ENCODE measurements around the gene UBE2D2.

DNA sequence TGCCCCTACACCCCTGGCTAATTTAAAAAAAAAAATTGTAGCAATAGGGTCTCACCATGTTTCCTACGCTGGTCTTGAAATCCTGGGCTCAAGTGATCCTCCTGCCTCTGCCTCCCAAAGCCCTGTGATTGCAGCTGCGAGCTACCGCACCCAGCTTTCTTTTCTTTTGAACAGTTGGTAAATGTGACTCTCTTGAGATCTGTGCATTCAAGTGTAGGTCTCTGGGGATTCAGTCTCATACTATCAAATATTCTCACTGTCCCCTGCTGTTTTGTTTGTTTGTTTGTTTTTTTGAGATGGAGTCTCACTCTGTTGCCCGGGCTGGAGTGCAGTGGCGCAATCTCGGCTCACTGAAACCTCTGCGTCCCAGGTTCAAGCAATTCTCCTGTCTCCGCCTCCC lies 44.7 kb downstream of the UBE2D2 start:
- TF ChIP-seq NBN (conservative IDR thresholded peaks at IDR 0.05) (no peak), BHLHE40 (IDR thresholded peaks at IDR 0.05; ENCODE audit: low read length) (no peak), HOXA3 (CRISPR knock-in tag; IDR thresholded peaks at IDR 0.05) (no peak), ZBTB20 (CRISPR knock-in tag; IDR thresholded peaks at IDR 0.05; ENCODE audit: borderline replicate concordance, low read depth) (no peak)
- TF ChIP-seq, protein P1, sequence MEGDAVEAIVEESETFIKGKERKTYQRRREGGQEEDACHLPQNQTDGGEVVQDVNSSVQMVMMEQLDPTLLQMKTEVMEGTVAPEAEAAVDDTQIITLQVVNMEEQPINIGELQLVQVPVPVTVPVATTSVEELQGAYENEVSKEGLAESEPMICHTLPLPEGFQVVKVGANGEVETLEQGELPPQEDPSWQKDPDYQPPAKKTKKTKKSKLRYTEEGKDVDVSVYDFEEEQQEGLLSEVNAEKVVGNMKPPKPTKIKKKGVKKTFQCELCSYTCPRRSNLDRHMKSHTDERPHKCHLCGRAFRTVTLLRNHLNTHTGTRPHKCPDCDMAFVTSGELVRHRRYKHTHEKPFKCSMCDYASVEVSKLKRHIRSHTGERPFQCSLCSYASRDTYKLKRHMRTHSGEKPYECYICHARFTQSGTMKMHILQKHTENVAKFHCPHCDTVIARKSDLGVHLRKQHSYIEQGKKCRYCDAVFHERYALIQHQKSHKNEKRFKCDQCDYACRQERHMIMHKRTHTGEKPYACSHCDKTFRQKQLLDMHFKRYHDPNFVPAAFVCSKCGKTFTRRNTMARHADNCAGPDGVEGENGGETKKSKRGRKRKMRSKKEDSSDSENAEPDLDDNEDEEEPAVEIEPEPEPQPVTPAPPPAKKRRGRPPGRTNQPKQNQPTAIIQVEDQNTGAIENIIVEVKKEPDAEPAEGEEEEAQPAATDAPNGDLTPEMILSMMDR (CRISPR knock-in tag; IDR thresholded peaks at IDR 0.05), result no peak
